Ovary (tissue), 3 donors: ENCODE data around the gene FUT2.

ENCODE experiments used
- CTCF ChIP-seq, 3 donors: fragments of 450-650 bp in 2 of 3; fragments of 200-600 bp in 1 of 3; IDR thresholded peaks; one replicate each; pipeline versions ENCODE4 v1.5.1 to v1.8.0; 2016 to 2022; ENCODE audit warnings: antibody characterized with exemption in 3 of 3, mild to moderate bottlenecking in 1 of 3
- EP300 ChIP-seq: sonication (generic); formaldehyde crosslinking; IDR thresholded peaks from one replicate; pipeline ENCODE4 v1.6.1; 2017; ENCODE audit warnings: antibody characterized with exemption
- POLR2A ChIP-seq: fragments of 450-650 bp; IDR thresholded peaks from one replicate; pipeline ENCODE4 v1.6.1; 2017; ENCODE audit warnings: antibody characterized with exemption, mild to moderate bottlenecking, moderate library complexity
- donor health status: DM: no; HTN: no; CAD: no.

- TF ChIP-seq POLR2A (no peak), CTCF (IDR thresholded peaks at IDR 0.05) (no peak), EP300 (no peak)
These were observed 26.5 kb downstream of the FUT2 start for GRCh38 chr19:48722196-48722708.
